Brain microvascular endothelial cell (primary cell): ENCODE measurements around the gene DGKQ.

ENCODE experiments used
- DNase-seq: peaks from one replicate; pipeline ENCODE4 v3.0.0-alpha.2; 2020
- H3K27ac ChIP-seq: fragments of 250-450 bp; sonication (Bioruptor Pico); 2 replicates; pipeline ENCODE4 v1.5.1; 2020; ENCODE audit warnings: mild to moderate bottlenecking, moderate library complexity
- H3K27me3 ChIP-seq: fragments of 250-450 bp; sonication (Bioruptor Pico); replicated peaks from 2 replicates; pipeline ENCODE4 v1.5.1; 2020; ENCODE audit warnings: mild to moderate bottlenecking
- H3K36me3 ChIP-seq: fragments of 250-450 bp; sonication (Bioruptor Pico); replicated peaks from 2 replicates; pipeline ENCODE4 v1.5.1; 2020; ENCODE audit warnings: mild to moderate bottlenecking
- H3K4me3 ChIP-seq: 2 replicates; pipeline ENCODE4 v1.5.1; 2011; ENCODE audit warnings: low read depth, mild to moderate bottlenecking, control low read depth, low read length, moderate library complexity
- in situ Hi-C: cut with HindIII; loops from 2 replicates; pipeline ENCODE4 v1.10.0; 2017; ENCODE audit warnings: low sequenced_read_pairs, low pct_ligation_motif_present
- TF ChIP-seq, protein P1 (sequence below): IDR thresholded peaks from 2 replicates; pipeline ENCODE4 v1.5.1; 2011; ENCODE audit warnings: low read depth, mild to moderate bottlenecking, moderate library complexity, low read length, control low read depth, inconsistent platforms; ENCODE audit errors: missing control alignments

DGKQ gene

DNA sequence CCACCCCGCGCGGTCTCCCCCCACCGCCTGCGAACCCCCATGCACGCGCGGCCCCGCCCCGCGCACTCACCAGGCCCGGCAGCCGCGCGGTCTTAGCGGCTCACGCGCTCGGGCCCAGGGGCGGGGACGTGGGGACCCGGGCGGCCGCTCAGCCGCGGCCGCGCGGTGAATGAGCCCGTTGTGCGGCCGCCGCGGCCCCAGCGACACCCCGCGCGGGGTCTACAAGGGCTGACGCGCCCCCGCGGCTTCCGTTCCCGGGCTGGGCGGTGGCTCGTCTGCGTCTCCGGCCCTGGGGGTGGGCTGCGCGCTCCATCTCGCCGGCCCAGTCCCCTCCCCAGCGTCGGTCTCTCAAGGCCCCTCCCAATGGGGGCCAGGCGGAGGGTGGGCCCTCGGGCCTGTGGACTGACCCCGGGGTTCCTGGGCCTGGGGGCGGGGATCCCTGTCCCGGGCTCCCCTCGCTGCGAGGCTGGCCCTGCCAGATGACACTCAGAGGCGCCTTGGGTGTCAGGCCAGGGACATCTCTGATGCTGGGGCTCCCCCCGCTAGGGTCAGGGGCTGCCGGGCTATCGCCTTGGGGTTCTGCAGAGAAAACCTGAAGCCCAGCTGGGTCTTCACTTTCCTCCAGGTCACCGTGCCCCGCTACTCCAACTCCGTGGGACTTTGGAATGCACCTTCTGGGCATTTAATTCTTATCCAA lies 24.2 kb upstream of the DGKQ start:
- Histone ChIP-seq H3K4me3 (no peak overlapping the region), H3K27ac (no peak overlapping the region), H3K27me3 (peaks cover 49% of the 10 kb centered on the region), H3K36me3 (no peaks in the 10 kb centered on the region)
- no peak for DNase-seq
- TF ChIP-seq, protein P1, sequence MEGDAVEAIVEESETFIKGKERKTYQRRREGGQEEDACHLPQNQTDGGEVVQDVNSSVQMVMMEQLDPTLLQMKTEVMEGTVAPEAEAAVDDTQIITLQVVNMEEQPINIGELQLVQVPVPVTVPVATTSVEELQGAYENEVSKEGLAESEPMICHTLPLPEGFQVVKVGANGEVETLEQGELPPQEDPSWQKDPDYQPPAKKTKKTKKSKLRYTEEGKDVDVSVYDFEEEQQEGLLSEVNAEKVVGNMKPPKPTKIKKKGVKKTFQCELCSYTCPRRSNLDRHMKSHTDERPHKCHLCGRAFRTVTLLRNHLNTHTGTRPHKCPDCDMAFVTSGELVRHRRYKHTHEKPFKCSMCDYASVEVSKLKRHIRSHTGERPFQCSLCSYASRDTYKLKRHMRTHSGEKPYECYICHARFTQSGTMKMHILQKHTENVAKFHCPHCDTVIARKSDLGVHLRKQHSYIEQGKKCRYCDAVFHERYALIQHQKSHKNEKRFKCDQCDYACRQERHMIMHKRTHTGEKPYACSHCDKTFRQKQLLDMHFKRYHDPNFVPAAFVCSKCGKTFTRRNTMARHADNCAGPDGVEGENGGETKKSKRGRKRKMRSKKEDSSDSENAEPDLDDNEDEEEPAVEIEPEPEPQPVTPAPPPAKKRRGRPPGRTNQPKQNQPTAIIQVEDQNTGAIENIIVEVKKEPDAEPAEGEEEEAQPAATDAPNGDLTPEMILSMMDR = no peak
- in situ Hi-C loops = no loop called here

DNA sequence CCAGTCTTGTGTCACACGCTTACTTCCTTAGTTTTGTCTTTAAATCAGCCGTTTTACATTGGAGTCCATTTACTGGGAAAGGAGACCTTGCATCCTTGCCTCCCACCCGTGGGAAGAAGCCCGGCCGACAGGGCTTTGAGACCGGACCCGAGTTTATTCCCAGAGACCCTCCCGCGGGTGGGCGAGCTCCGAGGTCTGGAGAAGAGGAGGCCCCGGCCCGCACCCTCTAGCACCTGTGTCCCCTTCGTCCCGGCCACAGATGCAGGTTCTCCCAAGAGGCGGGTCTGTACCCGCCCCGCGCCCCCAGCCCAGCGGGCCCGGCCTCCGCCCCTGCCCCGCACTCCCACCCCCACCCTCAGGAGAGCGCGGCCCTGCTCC lies 23.6 kb upstream of the DGKQ start:
- in situ Hi-C loops = no loop called here
- TF ChIP-seq, protein P1 = no peak
- DNase-seq = no peak
- Histone ChIP-seq H3K4me3 (no peak overlapping the region), H3K27me3 (peaks cover 44% of the 10 kb centered on the region), H3K36me3 (no peaks in the 10 kb centered on the region), H3K27ac (no peak overlapping the region)

DNA sequence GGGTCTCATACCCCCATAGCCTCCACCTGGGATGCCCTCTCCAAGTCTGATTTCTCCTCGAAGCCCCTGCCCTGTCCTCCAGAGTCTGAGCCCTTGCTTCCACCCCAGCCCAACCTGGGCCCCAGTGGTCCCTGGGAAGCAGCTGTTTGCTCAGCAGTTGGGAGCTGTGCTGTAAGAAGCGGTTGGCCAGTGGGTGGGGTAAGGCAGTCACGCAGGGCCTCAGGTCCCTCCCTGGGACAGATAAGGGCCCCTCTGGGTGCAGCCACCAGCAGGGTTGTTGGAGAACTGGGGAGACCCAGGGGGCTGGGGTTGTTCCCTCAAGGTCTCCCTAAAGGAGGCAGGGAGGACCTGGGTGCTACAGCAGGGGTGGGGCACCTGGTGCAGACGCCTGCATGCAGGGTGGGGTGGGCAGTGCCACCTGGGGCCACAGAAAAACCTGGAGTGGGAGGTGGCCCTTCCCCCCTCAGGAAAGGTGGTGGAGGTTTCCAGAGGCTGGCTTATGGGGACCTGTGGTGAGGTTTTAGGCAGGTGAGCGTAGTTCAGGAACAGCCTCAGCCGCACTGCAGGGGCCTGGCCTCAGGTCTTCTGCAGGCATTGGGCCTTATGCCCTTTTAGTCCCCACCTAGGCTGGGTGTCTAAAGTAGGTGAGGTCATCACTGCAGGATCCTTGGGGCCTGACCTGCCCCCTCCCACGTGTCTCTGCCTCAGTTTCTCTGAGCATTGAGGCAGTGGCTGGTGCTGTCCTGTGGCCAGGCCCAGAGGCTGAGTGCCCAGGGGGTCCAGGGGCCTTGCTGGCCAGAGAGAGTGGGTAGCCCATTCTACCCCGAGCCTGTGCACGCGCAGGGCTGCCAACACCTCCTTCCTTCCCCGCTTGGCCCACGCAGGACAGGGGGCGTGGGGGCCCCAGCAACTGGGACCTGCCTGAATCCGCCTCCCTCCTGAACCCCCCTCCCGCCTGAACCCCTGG lies 22.9 kb upstream of the DGKQ start:
- no peaks in the 10 kb centered on the region for H3K36me3 ChIP-seq
- no peak for DNase-seq
- H3K27me3 ChIP-seq = peaks cover 37% of the 10 kb centered on the region
- TF ChIP-seq, protein P1 = no peak
- no peak overlapping the region for H3K4me3 ChIP-seq
- no peak overlapping the region for H3K27ac ChIP-seq
- in situ Hi-C loops = no loop called here

DNA sequence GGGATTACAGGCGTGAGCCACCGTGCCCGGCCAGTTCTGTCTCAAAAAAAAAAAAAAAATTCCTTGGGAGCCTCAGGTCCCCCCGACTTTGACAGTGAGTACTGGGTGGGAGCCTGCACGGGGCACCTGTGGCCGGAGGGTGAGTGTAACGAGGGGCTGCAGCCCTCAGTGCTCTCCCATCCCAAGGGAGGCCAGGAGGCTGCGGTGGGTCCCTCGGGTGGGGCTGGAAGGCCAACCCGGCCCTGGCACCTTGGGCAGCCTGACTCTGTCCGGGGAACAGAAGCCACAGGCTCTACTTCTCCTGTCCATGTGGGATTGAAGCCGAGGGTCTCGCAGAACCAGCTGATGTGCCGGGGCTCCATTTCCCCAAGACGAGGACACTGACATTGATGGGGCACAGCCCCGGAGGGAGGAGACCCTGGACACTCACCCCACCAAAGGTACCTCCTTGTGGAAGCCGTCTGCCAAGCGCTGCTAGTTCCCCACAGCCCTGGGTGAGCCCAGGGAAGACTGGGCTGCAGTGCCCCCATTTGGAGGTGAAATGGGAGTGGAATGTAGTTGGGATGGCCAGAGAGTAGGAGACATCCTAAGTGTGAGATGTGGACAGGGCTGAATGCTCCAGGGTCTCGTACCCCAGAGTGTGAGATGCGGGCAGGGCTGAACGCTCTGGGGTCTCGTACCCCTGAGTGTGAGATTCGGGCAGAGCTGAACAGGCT lies 22.1 kb upstream of the DGKQ start:
- Histone ChIP-seq H3K36me3 (peaks cover under 1% of the 10 kb centered on the region), H3K4me3 (no peak overlapping the region), H3K27ac (no peak overlapping the region), H3K27me3 (peaks cover 31% of the 10 kb centered on the region)
- TF ChIP-seq, protein P1 = no peak
- DNase-seq = no peak
- in situ Hi-C loops = no loop called here

DNA sequence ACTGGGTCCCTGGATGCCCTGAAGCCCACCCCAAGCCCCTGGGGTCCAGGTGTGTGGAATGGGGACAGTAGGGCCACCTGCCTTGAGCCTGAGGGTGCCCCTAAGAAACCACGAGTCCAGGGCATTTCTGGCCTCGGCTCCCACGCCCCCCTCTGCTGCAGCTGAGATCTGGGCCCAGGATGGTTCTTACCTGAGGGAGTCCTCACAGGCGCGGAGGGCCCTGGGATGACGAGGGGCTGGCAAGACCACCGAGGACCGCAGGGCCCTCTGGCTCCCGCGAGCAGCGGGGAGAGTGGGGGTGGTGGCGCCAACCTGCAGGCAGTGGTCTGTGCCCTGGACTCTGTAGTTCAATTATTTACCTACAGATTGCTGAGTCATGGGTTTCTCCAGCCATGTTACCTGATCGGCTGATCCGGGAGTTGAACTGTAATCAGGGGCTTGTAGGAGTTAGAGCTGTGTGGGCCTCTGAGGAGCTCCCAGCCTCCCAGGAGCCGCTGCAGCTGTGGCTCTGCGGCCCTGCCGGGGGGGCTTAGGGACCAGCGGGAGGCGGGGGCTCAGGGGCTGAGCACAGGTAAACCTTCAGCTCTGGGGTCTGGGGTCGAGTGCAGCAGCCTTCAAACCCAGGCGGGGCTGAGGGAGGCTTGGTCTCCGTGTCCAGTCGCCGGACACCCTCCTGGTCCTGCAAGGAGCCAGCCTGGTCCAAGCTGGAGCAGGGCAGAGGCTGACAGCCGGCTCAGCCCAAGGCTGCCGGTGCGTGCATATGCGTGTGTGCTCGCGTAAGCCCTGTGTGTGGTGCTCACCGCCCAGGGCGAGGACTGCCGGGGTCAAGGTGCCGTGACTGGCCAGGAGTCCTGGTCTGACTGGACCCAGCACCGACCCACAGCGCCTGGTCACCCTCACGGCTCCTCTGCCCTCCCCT lies 20.0 kb upstream of the DGKQ start, which contains the start of gene SLC26A1:
TSS of gene SLC26A1 (minus strand) at position 294 of the 919 bp plus-strand sequence. CDS start 1,701 bp downstream, outside the sequence.
- Histone ChIP-seq H3K36me3 (peaks cover 4% of the 10 kb centered on the region), H3K27me3 (peaks cover 27% of the 10 kb centered on the region), H3K27ac (no peak within 1 kb of the TSS), H3K4me3 (no peak within 1 kb of the TSS)
- in situ Hi-C loops = no loop called here
- no peak for DNase-seq
- TF ChIP-seq, protein P1 = no peak
